Neural progenitor cell (in vitro differentiated cells): ENCODE data around the gene NUP85.

Source experiments
- EZH2 ChIP-seq: fragments of 200-600 bp; sonication (generic); IDR thresholded peaks from 2 replicates; pipeline ENCODE4 v1.6.1; 2017; ENCODE audit warnings: antibody characterized with exemption, mild to moderate bottlenecking, moderate library complexity
- EZH2phosphoT487 ChIP-seq: fragments of 200-600 bp; sonication (generic); IDR thresholded peaks from 2 replicates; pipeline ENCODE4 v1.6.1; 2017; ENCODE audit warnings: antibody characterized with exemption
- TF ChIP-seq, protein P1 (sequence below): fragments of 200-600 bp; sonication (generic); IDR thresholded peaks from 2 replicates; pipeline ENCODE4 v1.5.1; 2017; ENCODE audit warnings: antibody characterized with exemption, mild to moderate bottlenecking

DNA sequence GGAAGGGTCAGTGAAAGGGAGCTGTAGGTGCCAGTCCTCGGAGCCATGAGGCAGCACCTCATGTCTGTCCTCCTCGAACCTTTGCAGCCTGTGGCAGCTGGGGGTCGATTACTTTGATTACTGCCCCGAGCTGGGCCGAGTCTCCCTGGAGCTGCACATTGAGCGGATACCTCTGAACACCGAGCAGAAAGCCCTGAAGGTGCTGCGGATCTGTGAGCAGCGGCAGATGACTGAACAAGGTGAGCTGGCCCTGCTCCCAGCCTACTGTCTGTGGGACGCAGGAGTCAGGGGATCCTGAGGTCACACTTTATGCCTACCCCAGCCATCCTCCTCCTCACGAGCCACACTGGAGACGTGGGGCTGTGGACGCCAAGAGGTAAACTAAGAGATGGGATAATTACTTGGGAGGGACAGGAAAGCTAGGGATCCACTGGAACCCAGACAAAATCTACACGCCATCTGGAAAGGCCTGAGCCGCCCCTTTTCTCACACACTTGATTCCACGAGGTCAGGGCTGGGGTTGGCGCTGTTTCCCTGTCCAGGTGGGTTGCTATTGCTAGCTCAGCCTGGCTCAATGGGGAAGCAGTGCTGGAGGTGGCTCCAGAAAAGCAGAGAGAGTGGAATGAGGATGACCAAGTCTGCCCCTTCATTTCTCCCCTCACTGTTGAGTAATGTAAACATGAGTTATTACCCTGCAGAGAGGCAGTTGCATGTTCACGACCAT, 26.4 kb downstream of the NUP85 start:
- TF ChIP-seq EZH2 (no peak), EZH2phosphoT487 (no peak)
- TF ChIP-seq, protein P1, sequence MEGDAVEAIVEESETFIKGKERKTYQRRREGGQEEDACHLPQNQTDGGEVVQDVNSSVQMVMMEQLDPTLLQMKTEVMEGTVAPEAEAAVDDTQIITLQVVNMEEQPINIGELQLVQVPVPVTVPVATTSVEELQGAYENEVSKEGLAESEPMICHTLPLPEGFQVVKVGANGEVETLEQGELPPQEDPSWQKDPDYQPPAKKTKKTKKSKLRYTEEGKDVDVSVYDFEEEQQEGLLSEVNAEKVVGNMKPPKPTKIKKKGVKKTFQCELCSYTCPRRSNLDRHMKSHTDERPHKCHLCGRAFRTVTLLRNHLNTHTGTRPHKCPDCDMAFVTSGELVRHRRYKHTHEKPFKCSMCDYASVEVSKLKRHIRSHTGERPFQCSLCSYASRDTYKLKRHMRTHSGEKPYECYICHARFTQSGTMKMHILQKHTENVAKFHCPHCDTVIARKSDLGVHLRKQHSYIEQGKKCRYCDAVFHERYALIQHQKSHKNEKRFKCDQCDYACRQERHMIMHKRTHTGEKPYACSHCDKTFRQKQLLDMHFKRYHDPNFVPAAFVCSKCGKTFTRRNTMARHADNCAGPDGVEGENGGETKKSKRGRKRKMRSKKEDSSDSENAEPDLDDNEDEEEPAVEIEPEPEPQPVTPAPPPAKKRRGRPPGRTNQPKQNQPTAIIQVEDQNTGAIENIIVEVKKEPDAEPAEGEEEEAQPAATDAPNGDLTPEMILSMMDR: no peak
